ENCODE measurements around the gene SAMM50.
"Not testable (repeated sequence)": the region's sequence is repeated elsewhere in the genome, so short reads cannot be mapped to it uniquely, and the experiment has no call there.

Gene SAMM50

GRCh38 chr22:44004104-44004460 lies 48.8 kb downstream of the SAMM50 start:
- no peak for DNase-seq

- DNase-seq = no peak
Observed at GRCh38 chr22:44005524-44005923, 50.3 kb downstream of the SAMM50 start.

GRCh38 chr22:44012162-44012561 lies 56.9 kb downstream of the SAMM50 start:
- DNase-seq = no peak

- no peak for DNase-seq
Observed at GRCh38 chr22:44012591-44012990, 57.3 kb downstream of the SAMM50 start.

- no peak for DNase-seq
Observed at GRCh38 chr22:44014241-44014640, 59.0 kb downstream of the SAMM50 start.

GRCh38 chr22:44016586-44016985 lies 61.3 kb downstream of the SAMM50 start:
- not testable (repeated sequence) for DNase-seq

GRCh38 chr22:44018594-44018993 lies 63.4 kb downstream of the SAMM50 start:
- DNase-seq = no peak

- no peak for DNase-seq
Observed at GRCh38 chr22:44019416-44019815, 64.2 kb downstream of the SAMM50 start.

GRCh38 chr22:44019846-44020245 lies 64.6 kb downstream of the SAMM50 start:
- peak; percentile 77 for DNase-seq

- DNase-seq = peak; percentile 63
Observed at GRCh38 chr22:44020981-44021380, 65.7 kb downstream of the SAMM50 start.

GRCh38 chr22:44023404-44024287 lies 68.4 kb downstream of the SAMM50 start:
- DNase-seq = peak; percentile 52

- peak; percentile 36 for DNase-seq
Observed at GRCh38 chr22:44024288-44024921, 69.2 kb downstream of the SAMM50 start, which contains the start of gene PARVB. Gene PARVB, plus strand, starts transcription at chr22:44024302. Its CDS starts 38 bp downstream, at chr22:44024340.

- DNase-seq = no peak
Observed at GRCh38 chr22:44025171-44026065, 70.2 kb downstream of the SAMM50 start.

GRCh38 chr22:44026066-44026629 lies 70.9 kb downstream of the SAMM50 start:
- no peak for DNase-seq

- peak; percentile 80 for DNase-seq
Observed at GRCh38 chr22:44026630-44027511, 71.6 kb downstream of the SAMM50 start.

GRCh38 chr22:44028091-44028490 lies 72.8 kb downstream of the SAMM50 start:
- no peak for DNase-seq

- DNase-seq = no peak
Observed at GRCh38 chr22:44029069-44029468, 73.8 kb downstream of the SAMM50 start.

GRCh38 chr22:44030051-44030701 lies 74.9 kb downstream of the SAMM50 start:
- DNase-seq = no peak

GRCh38 chr22:44030702-44031082 lies 75.5 kb downstream of the SAMM50 start:
- DNase-seq = no peak

GRCh38 chr22:44031158-44031952 lies 76.1 kb downstream of the SAMM50 start:
- DNase-seq = no peak

Measured in fibroblast of skin of right biceps (primary cell).